ENCODE measurements around the gene ANK3. TPM values are rescaled to one million over a fixed set of nuclear protein-coding genes. Genes with fewer than 3 reads are reported as not detected.

Gene ANK3
- total RNA-seq, 1 experiment from 2014 or later, result 15.3 TPM

DNA sequence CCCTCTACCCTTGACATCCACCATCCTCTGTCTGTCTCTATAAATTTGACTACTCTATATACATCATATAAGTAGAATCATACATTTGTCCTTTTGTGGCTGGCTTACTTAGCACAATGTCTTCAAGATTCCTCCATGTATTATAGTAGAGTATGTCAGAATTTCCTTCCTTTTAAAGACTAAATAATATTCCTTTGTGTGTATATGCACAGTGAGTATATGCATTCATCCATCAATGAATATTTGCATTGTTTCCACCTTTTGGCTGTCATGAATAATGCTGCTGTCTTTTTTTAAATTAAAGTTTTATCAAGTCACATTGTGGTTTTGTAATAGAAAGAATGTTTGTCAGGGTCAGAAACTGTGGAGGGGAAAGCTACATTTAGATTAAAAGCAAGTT lies 195.3 kb downstream of the ANK3 start:
- Histone ChIP-seq H3K9ac (ENCODE audit: low read length) (no peak overlapping the region), H3K9me2 (ENCODE audit: insufficient read depth) (no peaks in the 10 kb centered on the region), H3K4me3 (replicated peaks in 1 of 2; ENCODE audit: low read depth in 1 of 2, low read length in 2 of 2) (no peak overlapping the region), H3K36me3 (ENCODE audit: control insufficient read depth in 1 of 2, insufficient read depth in 2 of 2, low read length in 2 of 2) (no peaks in the 10 kb centered on the region; a peak in 1 of 4 replicates), H3K9me3 (ENCODE audit: control insufficient read depth in 1 of 2, insufficient read depth in 1 of 2, low read depth in 1 of 2, low read length in 2 of 2) (0 out of 4 replicates have a peak, but pooled peaks cover 0 to 3% of the 10 kb centered on the region in 2 experiments), H3K27ac (ENCODE audit: low read depth, low read length) (no peak overlapping the region), H3K27me3 (ENCODE audit: insufficient read depth, low read length) (no peaks in the 10 kb centered on the region), H3K79me2 (ENCODE audit: insufficient read depth, low read length) (no peaks in the 10 kb centered on the region), H3K4me1 (ENCODE audit: control insufficient read depth in 1 of 2, insufficient read depth in 2 of 2, low read length in 2 of 2) (0 out of 4 replicates have a peak, but pooled peaks cover 0 to 4% of the 10 kb centered on the region in 2 experiments), H2AFZ (ENCODE audit: low read depth, low read length, poor library complexity, severe bottlenecking) (no peak overlapping the region), H4K20me1 (ENCODE audit: insufficient read depth) (no peaks in the 10 kb centered on the region), H3K4me2 (ENCODE audit: low read length) (no peak overlapping the region)
- intact Hi-C loops (cut with micrococcal nuclease), result no loop called here
- TF ChIP-seq CBX3 (IDR thresholded peaks at IDR 0.05; ENCODE audit: low read depth) (no peak), ZNF274 (IDR thresholded peaks at IDR 0.05; ENCODE audit: low read depth, low read length) (no peak), CTCF (IDR thresholded peaks at IDR 0.05 in 2 of 3, conservative IDR thresholded peaks at IDR 0.05 in 1 of 3; ENCODE audit: borderline replicate concordance in 1 of 3, insufficient read depth in 1 of 3, low read depth in 2 of 3, low read length in 2 of 3) (no peak), CEBPB (IDR thresholded peaks at IDR 0.05; ENCODE audit: low read depth) (no peak)
- TF ChIP-seq, protein P1, sequence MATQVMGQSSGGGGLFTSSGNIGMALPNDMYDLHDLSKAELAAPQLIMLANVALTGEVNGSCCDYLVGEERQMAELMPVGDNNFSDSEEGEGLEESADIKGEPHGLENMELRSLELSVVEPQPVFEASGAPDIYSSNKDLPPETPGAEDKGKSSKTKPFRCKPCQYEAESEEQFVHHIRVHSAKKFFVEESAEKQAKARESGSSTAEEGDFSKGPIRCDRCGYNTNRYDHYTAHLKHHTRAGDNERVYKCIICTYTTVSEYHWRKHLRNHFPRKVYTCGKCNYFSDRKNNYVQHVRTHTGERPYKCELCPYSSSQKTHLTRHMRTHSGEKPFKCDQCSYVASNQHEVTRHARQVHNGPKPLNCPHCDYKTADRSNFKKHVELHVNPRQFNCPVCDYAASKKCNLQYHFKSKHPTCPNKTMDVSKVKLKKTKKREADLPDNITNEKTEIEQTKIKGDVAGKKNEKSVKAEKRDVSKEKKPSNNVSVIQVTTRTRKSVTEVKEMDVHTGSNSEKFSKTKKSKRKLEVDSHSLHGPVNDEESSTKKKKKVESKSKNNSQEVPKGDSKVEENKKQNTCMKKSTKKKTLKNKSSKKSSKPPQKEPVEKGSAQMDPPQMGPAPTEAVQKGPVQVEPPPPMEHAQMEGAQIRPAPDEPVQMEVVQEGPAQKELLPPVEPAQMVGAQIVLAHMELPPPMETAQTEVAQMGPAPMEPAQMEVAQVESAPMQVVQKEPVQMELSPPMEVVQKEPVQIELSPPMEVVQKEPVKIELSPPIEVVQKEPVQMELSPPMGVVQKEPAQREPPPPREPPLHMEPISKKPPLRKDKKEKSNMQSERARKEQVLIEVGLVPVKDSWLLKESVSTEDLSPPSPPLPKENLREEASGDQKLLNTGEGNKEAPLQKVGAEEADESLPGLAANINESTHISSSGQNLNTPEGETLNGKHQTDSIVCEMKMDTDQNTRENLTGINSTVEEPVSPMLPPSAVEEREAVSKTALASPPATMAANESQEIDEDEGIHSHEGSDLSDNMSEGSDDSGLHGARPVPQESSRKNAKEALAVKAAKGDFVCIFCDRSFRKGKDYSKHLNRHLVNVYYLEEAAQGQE (IDR thresholded peaks at IDR 0.05; ENCODE audit: low read depth), result no peak
- ChIA-PET RAD21 (ENCODE audit: low non-redundant PET in 1 of 2, low total read pairs in 2 of 2, uncharacterized antibody in 2 of 2, unreplicated experiment in 2 of 2) (no interaction called here), CTCF (no interaction called here), POLR2A (no interaction called here)
- DNase-seq (ENCODE audit: low read depth, low spot score), result no peak
- BruUV-seq (replicated peaks), result no TSS peak
- no peak for ATAC-seq
